Stimulated activated CD4-positive, alpha-beta T cell treated with anti-CD3 and anti-CD28 coated beads, Interleukin-15, amount 100 ng/mL, for 1 hour (primary cell): ENCODE measurements around the gene UBE4A.

Experiments used
- DNase-seq, 2 donors: peaks; one replicate each; pipeline ENCODE4 v3.0.0-alpha.2; 2020; ENCODE audit warnings: low read depth in 1 of 2, low spot score in 1 of 2

Gene UBE4A

GRCh38 chr11:118436639-118437207, 77.3 kb downstream of the UBE4A start:
- no peak for DNase-seq

- peak; percentile 15 to 26 for DNase-seq
These were observed 78.1 kb downstream of the UBE4A start for GRCh38 chr11:118437208-118438125.

GRCh38 chr11:118438314-118438931, 79.0 kb downstream of the UBE4A start:
- peak in 1 of 2 donors; percentile 18 for DNase-seq

- no peak for DNase-seq
These were observed 80.2 kb downstream of the UBE4A start for GRCh38 chr11:118439646-118440045.

- no peak for DNase-seq
These were observed 82.4 kb downstream of the UBE4A start for GRCh38 chr11:118441770-118442275.

GRCh38 chr11:118442301-118442700, 82.9 kb downstream of the UBE4A start:
- no peak for DNase-seq

GRCh38 chr11:118442908-118443589, 83.6 kb downstream of the UBE4A start:
- DNase-seq = no peak

GRCh38 chr11:118443590-118444218, 84.3 kb downstream of the UBE4A start:
- DNase-seq = no peak

GRCh38 chr11:118447423-118447822, 88.0 kb downstream of the UBE4A start:
- no peak for DNase-seq

- DNase-seq = no peak
These were observed 88.9 kb downstream of the UBE4A start for GRCh38 chr11:118448294-118448693.
